CD4-positive, alpha-beta T cell (primary cell): ENCODE data around the gene ADSS1. TPM values are rescaled to one million over a fixed set of nuclear protein-coding genes. Genes with fewer than 3 reads are reported as not detected.

ENCODE experiments used
- ATAC-seq: fragments of 200-7000 bp; cut with Tn5 transposase; one replicate; pipeline ENCODE4 v1.10.0; 2022; ENCODE audit warnings: mild to moderate bottlenecking; ENCODE audit not compliant: poor library complexity
- CTCF ChIA-PET: fragments of 350-600 bp; sonication (Branson Sonifier 250); formaldehyde crosslinking; loops from one replicate; lab custom pipeline; 2021; ENCODE audit warnings: antibody characterized with exemption, inconsistent platforms; lab: Charles Lee
- POLR2A ChIA-PET: fragments of 350-600 bp; sonication (Branson Sonifier 250); formaldehyde crosslinking; loops from one replicate; lab custom pipeline; 2021; ENCODE audit warnings: antibody characterized with exemption, inconsistent platforms; lab: Charles Lee
- DNase-seq, 14 experiments: peaks; one replicate each; pipeline ENCODE4 v3.0.0-alpha.2; 2013 to 2020; ENCODE audit warnings: mixed read lengths in 2 of 14
- H3K27ac ChIP-seq, 2 donors: one replicate each; pipeline versions ENCODE4 v1.5.1 to v1.7.0; 2013; ENCODE audit warnings: low read length in 2 of 2, low read depth in 1 of 2, mild to moderate bottlenecking in 1 of 2
- H3K27me3 ChIP-seq, 2 experiments: 1 replicate in 1 of 2; 2 replicates in 1 of 2; pipeline versions ENCODE4 v1.6.1 to v1.7.0; 2013; ENCODE audit warnings: low read length in 2 of 2, control low read depth in 1 of 2, mild to moderate bottlenecking in 1 of 2, moderate library complexity in 1 of 2; ENCODE audit not compliant: insufficient read depth in 2 of 2, control insufficient read depth in 1 of 2
- H3K36me3 ChIP-seq: one replicate; pipeline ENCODE4 v1.6.1; 2013; ENCODE audit warnings: low read length, control low read depth; ENCODE audit not compliant: insufficient read depth
- H3K4me1 ChIP-seq: one replicate; pipeline ENCODE4 v1.6.1; 2013; ENCODE audit warnings: low read length, control low read depth; ENCODE audit not compliant: insufficient read depth
- H3K4me3 ChIP-seq: one replicate; pipeline ENCODE4 v1.5.1; 2013; ENCODE audit warnings: mild to moderate bottlenecking, low read length, moderate library complexity
- H3K9me3 ChIP-seq, 2 experiments: 1 replicate in 1 of 2; 2 replicates in 1 of 2; pipeline versions ENCODE4 v1.6.1 to v1.7.0; 2013; ENCODE audit warnings: low read length in 2 of 2, mild to moderate bottlenecking in 2 of 2, control low read depth in 1 of 2, moderate library complexity in 1 of 2; ENCODE audit not compliant: control insufficient read depth in 1 of 2, insufficient read depth in 1 of 2
- H3K27ac Mint-ChIP-seq: one replicate; pipeline ENCODE4 v1.8.0; 2020; ENCODE audit warnings: mixed read lengths
- H3K27me3 Mint-ChIP-seq: one replicate; pipeline ENCODE4 v1.8.0; 2021; ENCODE audit warnings: mixed read lengths
- H3K36me3 Mint-ChIP-seq: one replicate; pipeline ENCODE4 v1.8.0; 2021; ENCODE audit warnings: low read depth, mixed read lengths
- H3K4me1 Mint-ChIP-seq: one replicate; pipeline ENCODE4 v1.8.0; 2021; ENCODE audit warnings: low read depth, mixed read lengths
- H3K4me3 Mint-ChIP-seq: one replicate; pipeline ENCODE4 v1.8.0; 2020; ENCODE audit warnings: mild to moderate bottlenecking, mixed read lengths
- H3K9me3 Mint-ChIP-seq: one replicate; pipeline ENCODE4 v1.8.0; 2020; ENCODE audit warnings: mixed read lengths
- CTCF ChIP-seq: fragments of 200-600 bp; IDR thresholded peaks from one replicate; pipeline ENCODE4 v1.8.0; 2022; ENCODE audit warnings: antibody characterized with exemption, mild to moderate bottlenecking
- intact Hi-C, 2 experiments: fragments of 100-400 bp; cut with DNase I in 1 of 2; cut with micrococcal nuclease in 1 of 2; formaldehyde crosslinking; loops; one replicate each; pipeline versions ENCODE4 v1.15.1 to v1.9.0; 2023 to 2025; cut with DNase I, micrococcal nuclease
- total RNA-seq, 174 experiments: library from RNA in 2 of 174; stranded (reverse) in 2 of 174; gene quantifications; one replicate each; pipeline ENCODE4 v1.2.3 and lab custom pipeline; 2021 to 2026

The ADSS1 gene
- total RNA-seq, 2 experiments from 2014 or later: 2.0 to 2.7 TPM

DNA sequence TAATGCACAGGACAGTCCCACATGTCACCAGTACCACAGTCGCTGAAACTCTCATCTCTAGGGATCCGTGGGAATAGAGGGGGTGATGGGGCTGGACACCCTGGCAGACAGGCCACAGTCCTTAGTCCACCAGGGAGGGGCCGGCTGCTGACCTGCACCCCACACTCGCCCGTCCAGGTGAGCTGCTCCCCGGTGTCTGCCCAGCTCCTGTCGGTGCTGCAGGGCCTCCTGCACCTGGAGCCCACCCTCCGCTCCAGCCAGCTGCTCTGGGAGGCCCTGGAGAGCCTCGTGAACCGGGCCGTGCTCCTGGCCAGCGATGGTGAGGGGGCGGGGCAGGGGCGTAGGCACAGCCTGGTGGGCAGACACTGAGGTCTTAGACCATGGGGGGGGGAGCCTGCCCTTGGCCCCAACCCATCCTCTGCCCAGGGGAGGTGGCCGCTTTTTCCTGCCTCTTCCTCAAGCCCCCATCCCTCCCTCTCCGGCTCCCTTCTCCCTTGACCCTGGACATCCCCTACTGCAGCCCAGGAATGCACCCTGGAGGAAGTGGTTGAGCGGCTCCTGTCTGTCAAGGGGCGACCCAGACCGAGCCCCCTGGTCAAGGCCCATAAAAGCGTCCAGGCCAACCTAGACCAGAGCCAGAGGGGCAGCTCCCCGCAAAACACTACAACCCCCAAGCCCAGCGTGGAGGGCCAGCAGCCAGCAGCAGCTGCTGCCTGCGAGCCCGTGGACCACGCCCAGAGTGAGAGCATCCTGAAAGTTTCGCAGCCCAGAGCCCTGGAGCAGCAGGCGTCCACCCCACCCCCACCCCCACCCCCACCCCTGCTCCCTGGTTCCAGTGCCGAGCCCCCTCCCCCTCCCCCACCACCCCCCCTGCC, 17.1 kb upstream of the ADSS1 start:
- TF ChIP-seq CTCF: no peak
- no peak overlapping the region for H3K27ac ChIP-seq
- ChIA-PET CTCF (no interaction called here), POLR2A (interaction anchor here (1.0 to 1.4 kb wide), 2 partner anchors 42 to 45 kb away, joined by 3 read pairs; partner anchors contain the start of gene SIVA1)
- Mint-ChIP-seq H3K27me3 (no peaks in the 10 kb centered on the region), H3K4me1 (peaks cover 5% of the 10 kb centered on the region), H3K4me3 (no peak overlapping the region), H3K36me3 (peaks cover 21% of the 10 kb centered on the region), H3K27ac (no peak overlapping the region), H3K9me3 (no peaks in the 10 kb centered on the region)
- H3K4me1 ChIP-seq: peaks cover 8% of the 10 kb centered on the region
- DNase-seq: no peak
- H3K27me3 ChIP-seq: no peaks in the 10 kb centered on the region
- no peaks in the 10 kb centered on the region for H3K9me3 ChIP-seq
- intact Hi-C loops: loop anchor here in 1 of 2 experiments (5.0 kb wide), 1 partner anchor 570 kb away; the partner anchor contains the start of gene KIF26A
- ATAC-seq: no peak
- peaks cover 52% of the 10 kb centered on the region for H3K36me3 ChIP-seq
- H3K4me3 ChIP-seq: no peak overlapping the region

DNA sequence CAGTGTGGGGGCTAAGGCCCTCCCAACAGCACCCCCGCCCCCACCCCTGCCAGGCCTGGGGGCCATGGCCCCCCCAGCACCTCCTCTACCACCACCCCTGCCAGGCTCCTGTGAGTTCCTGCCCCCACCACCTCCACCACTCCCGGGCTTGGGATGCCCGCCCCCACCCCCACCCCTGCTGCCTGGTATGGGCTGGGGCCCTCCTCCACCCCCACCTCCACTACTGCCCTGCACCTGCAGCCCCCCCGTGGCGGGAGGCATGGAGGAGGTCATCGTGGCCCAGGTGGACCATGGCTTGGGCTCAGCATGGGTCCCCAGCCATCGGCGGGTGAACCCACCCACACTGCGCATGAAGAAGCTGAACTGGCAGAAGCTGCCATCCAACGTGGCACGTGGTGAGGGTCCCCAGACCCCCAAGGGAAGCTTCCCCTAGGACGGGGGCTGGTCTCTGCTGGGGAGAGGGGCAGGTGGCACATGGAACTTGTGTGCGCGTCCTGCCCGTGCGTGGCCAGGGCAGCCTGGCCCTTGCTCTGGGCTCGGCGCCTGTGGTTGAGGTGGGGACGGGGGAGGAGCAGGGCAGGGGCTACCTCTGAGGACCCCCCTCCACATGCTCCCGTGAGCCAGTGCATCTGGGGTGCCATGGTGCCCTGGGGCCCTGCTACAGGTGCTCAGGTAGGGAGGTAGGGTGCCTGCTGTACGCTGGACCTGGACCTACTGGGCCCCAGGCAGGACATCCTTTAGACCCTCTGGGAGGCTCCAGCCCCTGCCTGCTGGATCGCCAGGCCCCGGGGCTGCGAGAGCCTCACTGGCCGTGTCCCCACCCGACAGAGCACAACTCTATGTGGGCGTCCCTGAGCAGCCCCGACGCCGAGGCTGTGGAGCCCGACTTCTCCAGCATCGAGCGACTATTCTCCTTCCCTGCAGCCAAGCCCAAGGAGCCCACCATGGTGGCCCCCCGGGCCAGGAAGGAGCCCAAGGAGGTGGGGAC, 16.1 kb upstream of the ADSS1 start:
- intact Hi-C loops: loop anchor here (1.0 to 5.0 kb wide), 4 partner anchors 23 to 571 kb away; partner anchors contain the start of gene KIF26A (in 1 of the 2)
- Histone ChIP-seq H3K4me3 (no peak overlapping the region), H3K9me3 (no peaks in the 10 kb centered on the region), H3K27me3 (no peaks in the 10 kb centered on the region), H3K27ac (no peak overlapping the region), H3K4me1 (peaks cover 8% of the 10 kb centered on the region), H3K36me3 (peaks cover 54% of the 10 kb centered on the region)
- POLR2A ChIA-PET: interaction anchor here (1.0 to 1.5 kb wide), 2 partner anchors 42 to 43 kb away, joined by 3 to 8 read pairs; no protein-coding TSS in a partner anchor
- DNase-seq (no peak), ATAC-seq (no peak)
- Mint-ChIP-seq H3K4me1 (peaks cover 5% of the 10 kb centered on the region), H3K9me3 (no peaks in the 10 kb centered on the region), H3K27me3 (no peaks in the 10 kb centered on the region), H3K4me3 (no peak overlapping the region), H3K36me3 (peaks cover 16% of the 10 kb centered on the region), H3K27ac (no peak overlapping the region)
- TF ChIP-seq CTCF: no peak
- CTCF ChIA-PET: interaction anchor here (1.3 kb wide), 1 partner anchor 15 kb away, joined by 5 read pairs; no protein-coding TSS in a partner anchor
